Tibial nerve (tissue), 4 donors: ENCODE data around the gene TRDN. TPM values are rescaled to one million over a fixed set of nuclear protein-coding genes. Genes with fewer than 3 reads are reported as not detected.
"Not testable (repeated sequence)": the region's sequence is repeated elsewhere in the genome, so short reads cannot be mapped to it uniquely, and the experiment has no call there.

ENCODE experiments used
- DNase-seq, 2 donors: peaks; one replicate each; pipeline ENCODE4 v3.0.0-alpha.2; 2019; ENCODE audit warnings: low spot score in 2 of 2
- H3K27ac ChIP-seq, 4 donors: fragments of 200-600 bp; sonication (generic) in 3 of 4; one replicate each; pipeline ENCODE4 v1.5.1; 2017 to 2019; ENCODE audit warnings: mild to moderate bottlenecking in 1 of 4
- H3K27me3 ChIP-seq, 2 donors: fragments of 200-600 bp; sonication (generic) in 1 of 2; one replicate each; pipeline versions ENCODE4 v1.5.1 to v1.6.0; 2017 to 2019
- H3K36me3 ChIP-seq, 3 donors: fragments of 200-600 bp; sonication (generic); one replicate each; pipeline ENCODE4 v1.5.1; 2018 to 2019
- H3K4me1 ChIP-seq, 4 donors: fragments of 200-600 bp; sonication (generic) in 3 of 4; one replicate each; pipeline ENCODE4 v1.5.1; 2017 to 2019
- H3K4me3 ChIP-seq, 4 donors: fragments of 200-600 bp; sonication (generic) in 3 of 4; one replicate each; pipeline ENCODE4 v1.5.1; 2017 to 2019; ENCODE audit warnings: mild to moderate bottlenecking in 1 of 4, moderate library complexity in 1 of 4
- H3K9me3 ChIP-seq, 4 donors: fragments of 200-600 bp; sonication (generic) in 3 of 4; one replicate each; pipeline ENCODE4 v1.5.1; 2017 to 2019
- CTCF ChIP-seq, 5 experiments: fragments of 200-600 bp in 3 of 5; fragments of 450-650 bp in 2 of 5; sonication (generic) in 3 of 5; IDR thresholded peaks; one replicate each; pipeline ENCODE4 v1.5.1; 2016 to 2019; ENCODE audit warnings: antibody characterized with exemption in 5 of 5, mild to moderate bottlenecking in 3 of 5, moderate library complexity in 2 of 5
- EP300 ChIP-seq, 2 donors: sonication (generic); formaldehyde crosslinking; IDR thresholded peaks; one replicate each; pipeline ENCODE4 v1.6.1; 2017; ENCODE audit warnings: antibody characterized with exemption in 2 of 2, mild to moderate bottlenecking in 1 of 2
- POLR2A ChIP-seq, 2 donors: fragments of 450-650 bp; IDR thresholded peaks; one replicate each; pipeline ENCODE4 v1.6.1; 2017; ENCODE audit warnings: antibody characterized with exemption in 2 of 2, mild to moderate bottlenecking in 2 of 2, moderate library complexity in 2 of 2
- WGBS, 2 donors: methylation state at CpG; one replicate each; pipeline ENCODE4 v1.1.5; 2018; 5-methylcytosine and 5-hydroxymethylcytosine counted together
- total RNA-seq, 4 donors: library from RNA; depleted of rRNA; stranded (reverse); fragments of >200 nt; gene quantifications; one replicate each; pipeline ENCODE4 v1.1.0, GENCODE V29; 2016

TRDN gene
- total RNA-seq, 4 donors from 2014 or later = 0.30 to 0.59 TPM; not detected in 2

GRCh38 chr6:123458218-123458617, 178.5 kb downstream of the TRDN start:
- H3K4me3 ChIP-seq = no peak overlapping the region
- no peaks in the 10 kb centered on the region for H3K27me3 ChIP-seq
- no peak for DNase-seq
- 86 to 93% methylated on average over 1 of the region's 1 CpG for WGBS, 2 donors
- no peaks in the 10 kb centered on the region for H3K9me3 ChIP-seq
- H3K36me3 ChIP-seq = no peaks in the 10 kb centered on the region
- H3K27ac ChIP-seq = no peak overlapping the region
- H3K4me1 ChIP-seq = peaks cover 0 to 3% (median 0%) of the 10 kb centered on the region in 4 donors
- no peak for TF ChIP-seq POLR2A (IDR thresholded peaks at IDR 0.05)
- no peak for TF ChIP-seq EP300 (IDR thresholded peaks at IDR 0.05)
- TF ChIP-seq CTCF (IDR thresholded peaks at IDR 0.05) = no peak

GRCh38 chr6:123456836-123457235, 179.9 kb downstream of the TRDN start:
- Histone ChIP-seq H3K4me3 (no peak overlapping the region), H3K36me3 (no peaks in the 10 kb centered on the region), H3K27me3 (no peaks in the 10 kb centered on the region), H3K4me1 (no peaks in the 10 kb centered on the region), H3K9me3 (no peaks in the 10 kb centered on the region), H3K27ac (no peak overlapping the region)
- no peak for DNase-seq
- no peak for TF ChIP-seq POLR2A (IDR thresholded peaks at IDR 0.05)
- TF ChIP-seq CTCF (IDR thresholded peaks at IDR 0.05) = no peak
- no peak for TF ChIP-seq EP300 (IDR thresholded peaks at IDR 0.05)
- 91 to 94% methylated on average over 3 of the region's 3 CpGs for WGBS, 2 donors

GRCh38 chr6:123454448-123454847, 182.3 kb downstream of the TRDN start:
- no peak overlapping the region for H3K4me3 ChIP-seq
- H3K27me3 ChIP-seq = no peaks in the 10 kb centered on the region
- no peak overlapping the region for H3K27ac ChIP-seq
- no peak for DNase-seq
- 96% methylated on average over 3 of the region's 3 CpGs for WGBS, 2 donors
- H3K36me3 ChIP-seq = no peaks in the 10 kb centered on the region
- no peaks in the 10 kb centered on the region for H3K9me3 ChIP-seq
- no peaks in the 10 kb centered on the region for H3K4me1 ChIP-seq
- TF ChIP-seq EP300 (IDR thresholded peaks at IDR 0.05) (no peak), POLR2A (IDR thresholded peaks at IDR 0.05) (no peak)

- not testable (repeated sequence) for H3K36me3 ChIP-seq, H3K27ac ChIP-seq, H3K4me3 ChIP-seq, H3K4me1 ChIP-seq, DNase-seq, H3K9me3 ChIP-seq, H3K27me3 ChIP-seq
These were observed 183.7 kb downstream of the TRDN start for GRCh38 chr6:123453071-123453470.

GRCh38 chr6:123448306-123448884, 188.4 kb downstream of the TRDN start:
- H3K4me3 ChIP-seq = no peak overlapping the region
- no peak for DNase-seq
- peaks cover 0 to 8% (median 0%) of the 10 kb centered on the region in 4 donors for H3K9me3 ChIP-seq
- H3K4me1 ChIP-seq = no peaks in the 10 kb centered on the region
- no peak overlapping the region for H3K27ac ChIP-seq
- TF ChIP-seq POLR2A (IDR thresholded peaks at IDR 0.05) = no peak
- TF ChIP-seq EP300 (IDR thresholded peaks at IDR 0.05) = no peak
- no peak for TF ChIP-seq CTCF (IDR thresholded peaks at IDR 0.05)
- H3K27me3 ChIP-seq = no peaks in the 10 kb centered on the region
- no peaks in the 10 kb centered on the region for H3K36me3 ChIP-seq
- WGBS, 2 donors = 67 to 71% methylated on average over 7 of the region's 7 CpGs

GRCh38 chr6:123447315-123447937, 189.3 kb downstream of the TRDN start:
- no peaks in the 10 kb centered on the region for H3K27me3 ChIP-seq
- WGBS, 2 donors = 74 to 79% methylated on average over 4 of the region's 4 CpGs
- peaks cover 0 to 8% (median 0%) of the 10 kb centered on the region in 4 donors for H3K9me3 ChIP-seq
- no peaks in the 10 kb centered on the region for H3K4me1 ChIP-seq
- no peak overlapping the region for H3K27ac ChIP-seq
- TF ChIP-seq CTCF (IDR thresholded peaks at IDR 0.05) (no peak), EP300 (IDR thresholded peaks at IDR 0.05) (no peak)
- H3K4me3 ChIP-seq = no peak overlapping the region
- no peak for DNase-seq
- H3K36me3 ChIP-seq = no peaks in the 10 kb centered on the region
